HEK293 (cell line): ENCODE measurements around the gene CEACAM6.
A peak's percentile ranks its signal among the peaks of the same experiment; 100 is the strongest.

Experiments
- CTCF ChIA-PET: fragments of 350-600 bp; formaldehyde crosslinking; extraction: SDS; loops from one replicate; lab custom pipeline; 2021; ENCODE audit warnings: antibody characterized with exemption; lab: Yijun Ruan, JAX
- POLR2A ChIA-PET: fragments of 300-600 bp; formaldehyde crosslinking; extraction: SDS; loops from one replicate; lab custom pipeline; 2020; ENCODE audit warnings: antibody characterized with exemption, inconsistent platforms; lab: Yijun Ruan, JAX
- H3K27ac ChIP-seq: fragments of 200-500 bp; sonication (Bioruptor generic); 2 replicates; pipeline ENCODE4 v1.5.1; 2014; ENCODE audit warnings: low read depth, low read length, control low read depth, inconsistent platforms; ENCODE audit errors: extremely low read depth
- H3K36me3 ChIP-seq, 2 experiments: fragments of 200-500 bp in 1 of 2; sonication (Bioruptor generic) in 1 of 2; 1 replicate in 1 of 2; 2 replicates in 1 of 2; pipeline ENCODE4 v1.5.1; 2014 to 2017; ENCODE audit warnings: inconsistent platforms in 2 of 2, low read length in 2 of 2; ENCODE audit not compliant: control insufficient read depth in 2 of 2, insufficient read depth in 1 of 2
- H3K4me1 ChIP-seq: fragments of 200-500 bp; sonication (Bioruptor generic); 2 replicates; pipeline ENCODE4 v1.5.1; 2014; ENCODE audit warnings: mild to moderate bottlenecking, low read length, inconsistent platforms; ENCODE audit not compliant: control insufficient read depth, insufficient read depth
- H3K4me3 ChIP-seq: 2 replicates; pipeline ENCODE4 v1.5.1; 2011; ENCODE audit warnings: low read depth, mild to moderate bottlenecking, control low read depth, low read length, moderate library complexity
- H3K9me3 ChIP-seq: fragments of 200-500 bp; sonication (Bioruptor generic); 2 replicates; pipeline ENCODE4 v1.5.1; 2014; ENCODE audit warnings: low read depth, low read length, inconsistent platforms; ENCODE audit not compliant: control insufficient read depth, insufficient read depth
- BCL11A ChIP-seq: fragments of 450-650 bp; formaldehyde crosslinking; IDR thresholded peaks from 2 replicates; pipeline ENCODE4 v1.5.1; 2016; ENCODE audit warnings: low read depth, missing biosample characterization, missing genetic modification characterization
- GFI1B ChIP-seq: fragments of 450-650 bp; formaldehyde crosslinking; IDR thresholded peaks from 2 replicates; pipeline ENCODE4 v1.5.1; 2016; ENCODE audit warnings: missing biosample characterization, missing genetic modification characterization
- OVOL3 ChIP-seq: fragments of 450-650 bp; formaldehyde crosslinking; IDR thresholded peaks from 2 replicates; pipeline ENCODE4 v1.5.1; 2016; ENCODE audit warnings: missing biosample characterization, missing genetic modification characterization
- PRDM2 ChIP-seq: fragments of 450-650 bp; formaldehyde crosslinking; IDR thresholded peaks from 2 replicates; pipeline ENCODE4 v1.5.1; 2016; ENCODE audit warnings: missing biosample characterization, missing genetic modification characterization, borderline replicate concordance
- ZFP41 ChIP-seq: fragments of 450-650 bp; formaldehyde crosslinking; IDR thresholded peaks from 2 replicates; pipeline ENCODE4 v1.5.1; 2016; ENCODE audit warnings: missing biosample characterization, missing genetic modification characterization, borderline replicate concordance
- ZIC2 ChIP-seq: fragments of 450-650 bp; formaldehyde crosslinking; IDR thresholded peaks from 2 replicates; pipeline ENCODE4 v1.5.1; 2016; ENCODE audit warnings: missing biosample characterization, missing genetic modification characterization
- ZNF112 ChIP-seq: fragments of 450-650 bp; formaldehyde crosslinking; IDR thresholded peaks from 2 replicates; pipeline ENCODE4 v1.5.0; 2017; ENCODE audit warnings: missing biosample characterization, missing genetic modification characterization
- ZNF132 ChIP-seq: fragments of 450-650 bp; formaldehyde crosslinking; IDR thresholded peaks from 2 replicates; pipeline ENCODE4 v1.5.1; 2017; ENCODE audit warnings: missing biosample characterization, missing genetic modification characterization, borderline replicate concordance
- ZNF175 ChIP-seq: fragments of 450-650 bp; formaldehyde crosslinking; IDR thresholded peaks from 2 replicates; pipeline ENCODE4 v1.5.1; 2016; ENCODE audit warnings: missing biosample characterization, missing genetic modification characterization
- ZNF350 ChIP-seq: fragments of 450-650 bp; formaldehyde crosslinking; IDR thresholded peaks from 2 replicates; pipeline ENCODE4 v1.5.0; 2017; ENCODE audit warnings: missing biosample characterization, mild to moderate bottlenecking, missing genetic modification characterization
- ZNF366 ChIP-seq: fragments of 450-650 bp; formaldehyde crosslinking; conservative IDR thresholded peaks from 2 replicates; pipeline ENCODE4 v1.5.1; 2016; ENCODE audit warnings: missing biosample characterization, missing genetic modification characterization
- ZNF394 ChIP-seq: fragments of 450-650 bp; formaldehyde crosslinking; IDR thresholded peaks from 2 replicates; pipeline ENCODE4 v1.5.1; 2016; ENCODE audit warnings: missing biosample characterization, missing genetic modification characterization, mild to moderate bottlenecking, moderate library complexity, borderline replicate concordance
- ZNF433 ChIP-seq: fragments of 450-650 bp; formaldehyde crosslinking; IDR thresholded peaks from 2 replicates; pipeline ENCODE4 v1.5.1; 2016; ENCODE audit warnings: missing biosample characterization, missing genetic modification characterization, low read depth
- ZNF514 ChIP-seq: fragments of 450-650 bp; formaldehyde crosslinking; IDR thresholded peaks from 2 replicates; pipeline ENCODE4 v1.5.1; 2016; ENCODE audit warnings: missing biosample characterization, missing genetic modification characterization
- ZNF624 ChIP-seq: fragments of 450-650 bp; formaldehyde crosslinking; IDR thresholded peaks from 2 replicates; pipeline ENCODE4 v1.5.1; 2017; ENCODE audit warnings: missing biosample characterization, missing genetic modification characterization
- ZNF645 ChIP-seq: fragments of 450-650 bp; formaldehyde crosslinking; IDR thresholded peaks from 2 replicates; pipeline ENCODE4; 2016; ENCODE audit warnings: missing biosample characterization, missing genetic modification characterization
- ZNF654 ChIP-seq: fragments of 450-650 bp; formaldehyde crosslinking; IDR thresholded peaks from 2 replicates; pipeline ENCODE4 v1.5.1; 2016; ENCODE audit warnings: low read depth, missing biosample characterization, missing genetic modification characterization
- ZNF660 ChIP-seq: fragments of 450-650 bp; IDR thresholded peaks from 2 replicates; pipeline ENCODE4 v1.5.1; 2018; ENCODE audit warnings: missing biosample characterization, mild to moderate bottlenecking, missing genetic modification characterization
- ZNF664 ChIP-seq: fragments of 450-650 bp; formaldehyde crosslinking; IDR thresholded peaks from 2 replicates; pipeline ENCODE4 v1.5.1; 2016; ENCODE audit warnings: missing biosample characterization, missing genetic modification characterization
- ZNF701 ChIP-seq: fragments of 450-650 bp; formaldehyde crosslinking; IDR thresholded peaks from 2 replicates; pipeline ENCODE4 v1.5.1; 2016; ENCODE audit warnings: missing biosample characterization, missing genetic modification characterization
- ZNF704 ChIP-seq: fragments of 450-650 bp; formaldehyde crosslinking; IDR thresholded peaks from 2 replicates; pipeline ENCODE4 v1.5.1; 2016; ENCODE audit warnings: missing biosample characterization, missing genetic modification characterization
- ZNF707 ChIP-seq: fragments of 450-650 bp; formaldehyde crosslinking; IDR thresholded peaks from 2 replicates; pipeline ENCODE4 v1.5.1; 2016; ENCODE audit warnings: missing biosample characterization, missing genetic modification characterization
- ZNF785 ChIP-seq: fragments of 450-650 bp; formaldehyde crosslinking; IDR thresholded peaks from 2 replicates; pipeline ENCODE4 v1.5.1; 2016; ENCODE audit warnings: missing biosample characterization, missing genetic modification characterization
- ZNF830 ChIP-seq: fragments of 450-650 bp; IDR thresholded peaks from 2 replicates; pipeline ENCODE4 v1.5.0; 2018; ENCODE audit warnings: missing biosample characterization, missing genetic modification characterization, low read depth, mild to moderate bottlenecking, moderate library complexity
- ZSCAN23 ChIP-seq: fragments of 450-650 bp; formaldehyde crosslinking; IDR thresholded peaks from 2 replicates; pipeline ENCODE4 v1.5.1; 2016; ENCODE audit warnings: missing biosample characterization, missing genetic modification characterization
- ZSCAN4 ChIP-seq: fragments of 450-650 bp; formaldehyde crosslinking; IDR thresholded peaks from 2 replicates; pipeline ENCODE4 v1.5.1; 2017; ENCODE audit warnings: missing biosample characterization, missing genetic modification characterization

CEACAM6 gene

DNA sequence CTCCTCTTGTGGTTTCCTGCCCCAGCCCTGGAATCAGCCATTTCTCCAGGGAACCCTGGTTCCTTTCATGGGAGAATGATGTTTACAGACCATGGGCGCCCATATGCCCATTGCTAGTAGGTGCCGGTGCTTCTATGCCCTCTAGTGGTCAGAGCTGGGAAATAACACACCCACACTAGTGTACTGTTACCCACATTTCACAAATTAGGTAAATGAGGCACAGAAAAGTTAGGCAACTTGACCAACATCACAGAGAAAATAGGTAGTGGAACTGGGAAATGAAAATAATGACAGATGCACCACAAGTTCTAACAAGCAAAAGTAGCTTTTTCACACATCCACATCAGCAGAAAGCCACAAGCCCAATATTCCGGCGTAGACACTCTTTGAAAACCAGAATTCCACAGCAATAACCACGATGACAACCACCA, 39.7 kb downstream of the CEACAM6 start (continued):
- 0 out of 2 replicates have a peak, but pooled peaks have one; percentile 29 for TF ChIP-seq ZNF660 (tag by site-specific recombination)
- no peak for TF ChIP-seq ZNF132 (tag by site-specific recombination)
- peak; percentile 63 for TF ChIP-seq ZNF654 (tag by site-specific recombination)

DNA sequence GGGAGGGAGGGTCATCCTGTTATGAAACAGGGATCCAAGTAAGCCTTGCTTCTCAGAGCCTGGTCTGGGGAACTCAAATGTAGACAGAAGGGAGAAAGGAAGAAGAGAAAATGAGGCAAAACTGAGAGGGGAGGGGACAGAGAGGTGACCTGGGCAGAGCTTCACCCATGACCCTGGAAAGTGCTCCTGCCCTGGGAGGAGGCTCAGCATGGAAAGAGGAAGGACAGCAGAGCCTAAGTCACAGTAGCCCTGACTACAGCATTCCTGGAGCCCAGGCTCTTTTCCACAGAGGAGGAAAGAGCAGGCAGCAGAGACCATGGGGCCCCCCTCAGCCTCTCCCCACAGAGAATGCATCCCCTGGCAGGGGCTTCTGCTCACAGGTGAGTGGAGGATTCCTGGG, 41.0 kb downstream of the CEACAM6 start, which contains the start of gene CEACAM3:
CEACAM3 (plus strand) TSS at position 226 of the 400 bp plus-strand sequence; CDS start at position 317, 91 bp downstream.
- CTCF ChIA-PET = interaction anchor here (0.8 to 8.3 kb wide), 17 partner anchors 9 to 222 kb away, joined by 3 to 202 read pairs (median 9); partner anchors contain the start of gene CEACAM6
- Histone ChIP-seq H3K9me3 (no peaks in the 10 kb centered on the region), H3K36me3 (no peaks in the 10 kb centered on the region), H3K4me3 (no peak within 1 kb of the TSS), H3K4me1 (no peaks in the 10 kb centered on the region), H3K27ac (no peak within 1 kb of the TSS)
- POLR2A ChIA-PET = no interaction called here
- no peak for TF ChIP-seq ZNF701
- no peak for TF ChIP-seq GFI1B (tag by site-specific recombination)
- no peak for TF ChIP-seq ZNF112 (tag by site-specific recombination)
- no peak for TF ChIP-seq ZNF830 (tag by site-specific recombination)
- TF ChIP-seq ZNF785 = no peak
- no peak for TF ChIP-seq ZNF664 (tag by site-specific recombination)
- TF ChIP-seq ZNF175 (tag by site-specific recombination) = no peak

DNA sequence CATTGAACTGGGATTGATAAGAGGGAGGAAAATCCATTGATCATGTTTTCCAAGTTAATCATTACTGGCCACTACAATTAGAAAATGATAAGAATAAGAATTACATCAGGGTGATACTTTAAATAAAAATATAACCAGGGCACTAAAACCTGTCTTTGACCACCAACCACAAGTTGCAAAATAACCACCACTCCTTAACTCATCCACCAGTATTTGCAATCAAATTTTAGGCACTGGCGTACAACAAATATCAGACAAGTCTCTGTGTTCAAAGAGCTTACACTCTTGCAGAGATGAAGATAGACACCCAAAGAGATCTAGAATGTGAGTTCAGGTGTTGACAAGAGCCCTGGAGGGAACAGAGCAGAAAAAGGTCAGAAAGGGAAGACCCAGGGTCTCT, 41.6 kb downstream of the CEACAM6 start:
- Histone ChIP-seq H3K4me3 (no peak overlapping the region), H3K27ac (no peak overlapping the region), H3K4me1 (no peaks in the 10 kb centered on the region), H3K9me3 (no peaks in the 10 kb centered on the region), H3K36me3 (no peaks in the 10 kb centered on the region)
- ChIA-PET POLR2A (no interaction called here), CTCF (interaction anchor here (0.5 to 8.3 kb wide), 8 partner anchors 14 to 110 kb away, joined by 3 to 202 read pairs (median 76); partner anchors contain the start of gene CEACAM6)
- TF ChIP-seq ZNF707 (tag by site-specific recombination) (no peak), ZNF514 (tag by site-specific recombination) (no peak), ZNF624 (tag by site-specific recombination) (no peak), ZSCAN23 (tag by site-specific recombination) (no peak), ZIC2 (tag by site-specific recombination) (no peak), ZNF350 (tag by site-specific recombination) (no peak), ZNF112 (tag by site-specific recombination) (no peak), ZFP41 (tag by site-specific recombination) (no peak), ZNF394 (tag by site-specific recombination) (no peak), ZNF366 (tag by site-specific recombination) (no peak), ZNF433 (tag by site-specific recombination) (no peak), ZNF645 (tag by site-specific recombination) (no peak), ZSCAN4 (tag by site-specific recombination) (no peak), OVOL3 (tag by site-specific recombination) (no peak), PRDM2 (tag by site-specific recombination) (no peak), BCL11A (tag by site-specific recombination) (no peak), ZNF704 (no peak)
